DMS114 treated with DMSO at 0.1 percent for 48 hours (cell line): ENCODE results near the gene LBHD1.
"Not testable (repeated sequence)": the region's sequence is repeated elsewhere in the genome, so short reads cannot be mapped to it uniquely, and the experiment has no call there.

Source experiments
- DNase-seq: peaks from one replicate; lab custom pipeline; 2025; ENCODE audit not compliant: unreplicated experiment; lab: John Stamatoyannopoulos, UW

LBHD1 gene

GRCh38 chr11:62665075-62665598 lies 6.9 kb downstream of the LBHD1 start, which contains the start of the genes C11orf98 and CSKMT:
TSS of gene C11orf98 (minus strand) at chr11:62665210. CDS start at chr11:62665169, 41 bp downstream.
TSS of gene CSKMT (plus strand) at chr11:62665312. CDS start at chr11:62665880, 568 bp downstream.
- peak; percentile 92 for DNase-seq

- peak; percentile 79 for DNase-seq
These were observed 7.5 kb downstream of the LBHD1 start for GRCh38 chr11:62664405-62665074.

GRCh38 chr11:62656796-62657429 lies 15.2 kb downstream of the LBHD1 start:
- no peak for DNase-seq

- no peak for DNase-seq
These were observed 17.8 kb downstream of the LBHD1 start for GRCh38 chr11:62654297-62654696.

- DNase-seq, result no peak
These were observed 19.7 kb downstream of the LBHD1 start for GRCh38 chr11:62652161-62653006.

GRCh38 chr11:62650283-62650682 lies 21.8 kb downstream of the LBHD1 start:
- DNase-seq, result not testable (repeated sequence)

GRCh38 chr11:62649486-62649885 lies 22.6 kb downstream of the LBHD1 start:
- DNase-seq, result no peak

- no peak for DNase-seq
These were observed 23.1 kb downstream of the LBHD1 start for GRCh38 chr11:62648967-62649364.

- DNase-seq, result no peak
These were observed 23.7 kb downstream of the LBHD1 start for GRCh38 chr11:62648185-62648966.

GRCh38 chr11:62647609-62648005 lies 24.5 kb downstream of the LBHD1 start:
- DNase-seq, result no peak

GRCh38 chr11:62646825-62647608 lies 25.1 kb downstream of the LBHD1 start:
- no peak for DNase-seq

GRCh38 chr11:62645946-62646824 lies 25.9 kb downstream of the LBHD1 start, which contains the start of gene GANAB:
TSS of gene GANAB (minus strand) at chr11:62646613. CDS start at chr11:62646599, 14 bp downstream.
- peak; percentile 97 for DNase-seq

- no peak for DNase-seq
These were observed 26.5 kb downstream of the LBHD1 start for GRCh38 chr11:62645671-62645945.

GRCh38 chr11:62644220-62644619 lies 27.8 kb downstream of the LBHD1 start:
- no peak for DNase-seq

GRCh38 chr11:62632492-62632891 lies 39.6 kb downstream of the LBHD1 start:
- no peak for DNase-seq

GRCh38 chr11:62627713-62628112 lies 44.4 kb downstream of the LBHD1 start:
- peak; percentile 26 for DNase-seq

GRCh38 chr11:62622476-62623089 lies 49.5 kb downstream of the LBHD1 start:
- DNase-seq, result no peak
